ENCODE results near the gene SORBS2. TPM values are rescaled to one million over a fixed set of nuclear protein-coding genes. Genes with fewer than 3 reads are reported as not detected.

SORBS2 gene
- total and polyA plus RNA-seq, 2 of the 8 experiments (the other 6 are each of a cell fraction or from before 2014, with no cell fraction given) = 73.0 to 87.1 TPM

- Histone ChIP-seq H3K4me2 (ENCODE audit: insufficient read depth in 1 of 2, low read depth in 2 of 2, low read length in 2 of 2) (no peak overlapping the region), H3K4ac (replicated peaks; ENCODE audit: insufficient read length, low read depth, low read length) (no peak overlapping the region), H3K14ac (ENCODE audit: insufficient read length) (no peak overlapping the region), H3K79me2 (ENCODE audit: control insufficient read depth in 1 of 2, insufficient read depth in 2 of 2, low read length in 2 of 2) (no peaks in the 10 kb centered on the region), H2BK120ac (replicated peaks; ENCODE audit: low read depth, low read length) (no peak overlapping the region), H2BK20ac (ENCODE audit: low read length) (no peak overlapping the region), H4K8ac (ENCODE audit: extremely low read depth, insufficient read depth, low read length) (no peak overlapping the region), H3K36me3 (ENCODE audit: control insufficient read depth in 2 of 4, insufficient read depth in 4 of 4, low read length in 3 of 4) (no peaks in the 10 kb centered on the region; a peak in 1 of 8 replicates), H3K18ac (ENCODE audit: extremely low read depth, low read length) (no peak overlapping the region), H4K20me1 (replicated peaks in 1 of 2; ENCODE audit: control insufficient read depth in 1 of 2, insufficient read depth in 2 of 2, low read length in 2 of 2) (no peaks in the 10 kb centered on the region), H2BK12ac (ENCODE audit: low read depth, low read length) (no peak overlapping the region), H2AK5ac (ENCODE audit: low read depth, low read length) (no peak overlapping the region), H3K9me3 (ENCODE audit: insufficient read depth in 2 of 2, low read depth in 1 of 2, low read length in 1 of 2) (0 out of 4 replicates have a peak, but pooled peaks cover 0 to 2% of the 10 kb centered on the region in 2 experiments), H2BK5ac (ENCODE audit: low read depth, low read length) (no peak overlapping the region), H3K4me3 (ENCODE audit: extremely low read depth in 1 of 4, insufficient read depth in 2 of 4, low read depth in 3 of 4, low read length in 4 of 4) (no peak overlapping the region), H4K91ac (replicated peaks; ENCODE audit: insufficient read length, low read length) (no peak overlapping the region), H3K27ac (ENCODE audit: low read depth, low read length) (no peak overlapping the region), H2AFZ (ENCODE audit: low read length) (no peak overlapping the region), H3K4me1 (replicated peaks in 1 of 4; ENCODE audit: control insufficient read depth in 3 of 4, insufficient read depth in 4 of 4, low read length in 3 of 4) (peaks cover 0 to 3% (median 1%) of the 10 kb centered on the region in 4 experiments; a peak in 3 of 7 replicates), H3K79me1 (ENCODE audit: low read depth, low read length) (no peaks in the 10 kb centered on the region), H3K23ac (ENCODE audit: insufficient read length) (no peak overlapping the region), H3K9ac (replicated peaks in 1 of 4; ENCODE audit: extremely low read depth in 1 of 4, low read depth in 3 of 4, low read length in 3 of 4) (no peak overlapping the region), H2BK15ac (ENCODE audit: low read length) (no peak overlapping the region), H3K27me3 (replicated peaks in 1 of 4; ENCODE audit: control insufficient read depth in 3 of 4, extremely low read depth in 1 of 4, insufficient read depth in 3 of 4, low read length in 3 of 4) (no peaks in the 10 kb centered on the region), H3K23me2 (ENCODE audit: low read depth, low read length) (no peaks in the 10 kb centered on the region), H3K56ac (replicated peaks; ENCODE audit: insufficient read length, low read depth, low read length) (no peak overlapping the region), H4K5ac (ENCODE audit: insufficient read length, low read depth, low read length) (no peak overlapping the region)
- FAIRE-seq = no peak
- DNase-seq (ENCODE audit: low read depth in 1 of 2, low spot score in 2 of 2) = no peak
- POLR2A ChIA-PET (ENCODE audit: partially characterized antibody) = no interaction called here
- TF ChIP-seq TEAD4 (IDR thresholded peaks at IDR 0.05; ENCODE audit: low read depth, low read length) = no peak
- CTCF ChIA-PET (ENCODE audit: partially characterized antibody) = no interaction called here
- 98% methylated on average over 2 of the region's 2 CpGs; no CpG with 5 or more reads in 1 of the 2 experiments for WGBS, 2 experiments (ENCODE audit: extremely low coverage in 1 of 2, insufficient coverage in 1 of 2, insufficient read length in 1 of 2, insufficient replicate concordance in 2 of 2, low coverage in 1 of 2, low lambda C conversion rate in 2 of 2, missing lambda C conversion rate in 1 of 2)
These were observed 128.1 kb downstream of the SORBS2 start for GRCh38 chr4:185683896-185684295.
